ENCODE results near the gene GRIN2B.

The GRIN2B gene

GRCh38 chr12:13979772-13980378, 1.5 kb downstream of the GRIN2B start:
- no peak for TF ChIP-seq CTCF (IDR thresholded peaks at IDR 0.05)
- no peak for DNase-seq
- Mint-ChIP-seq H3K27me3 (ENCODE audit: low read depth, poor library complexity) (peaks cover 99% of the 10 kb centered on the region), H3K4me3 (peak overlapping the region; percentile 93), H3K9me3 (peaks cover 16% of the 10 kb centered on the region), H3K36me3 (ENCODE audit: low read depth) (no peaks in the 10 kb centered on the region), H3K4me1 (peaks cover 21% of the 10 kb centered on the region), H3K27ac (no peak overlapping the region)

- Mint-ChIP-seq H3K36me3 (ENCODE audit: low read depth) (no peaks in the 10 kb centered on the region), H3K4me3 (peak overlapping the region; percentile 93), H3K27ac (no peak overlapping the region), H3K9me3 (peaks cover 16% of the 10 kb centered on the region), H3K4me1 (peaks cover 21% of the 10 kb centered on the region), H3K27me3 (ENCODE audit: low read depth, poor library complexity) (peaks cover 98% of the 10 kb centered on the region)
- DNase-seq: no peak
- no peak for TF ChIP-seq CTCF (IDR thresholded peaks at IDR 0.05)
Measured at GRCh38 chr12:13978876-13979275, 2.5 kb downstream of the GRIN2B start.

GRCh38 chr12:13976880-13977279, 4.5 kb downstream of the GRIN2B start:
- no peaks in the 10 kb centered on the region for H3K36me3 Mint-ChIP-seq (ENCODE audit: low read depth)
- H3K4me1 Mint-ChIP-seq: peaks cover 21% of the 10 kb centered on the region
- no peaks in the 10 kb centered on the region for H3K9me3 Mint-ChIP-seq
- peaks cover 83% of the 10 kb centered on the region for H3K27me3 Mint-ChIP-seq (ENCODE audit: low read depth, poor library complexity)
- no peak for DNase-seq
- no peak overlapping the region for H3K27ac Mint-ChIP-seq
- H3K4me3 Mint-ChIP-seq: no peak overlapping the region
- no peak for TF ChIP-seq CTCF (IDR thresholded peaks at IDR 0.05)

- Mint-ChIP-seq H3K36me3 (ENCODE audit: low read depth) (no peaks in the 10 kb centered on the region), H3K9me3 (no peaks in the 10 kb centered on the region), H3K4me3 (no peak overlapping the region), H3K27ac (no peak overlapping the region), H3K4me1 (peaks cover 19% of the 10 kb centered on the region), H3K27me3 (ENCODE audit: low read depth, poor library complexity) (peaks cover 76% of the 10 kb centered on the region)
- TF ChIP-seq CTCF (IDR thresholded peaks at IDR 0.05): no peak
- no peak for DNase-seq
Measured at GRCh38 chr12:13976028-13976584, 5.3 kb downstream of the GRIN2B start.

- DNase-seq: no peak
- Mint-ChIP-seq H3K9me3 (no peaks in the 10 kb centered on the region), H3K27me3 (ENCODE audit: low read depth, poor library complexity) (peaks cover 62% of the 10 kb centered on the region), H3K4me3 (no peak overlapping the region), H3K27ac (no peak overlapping the region), H3K36me3 (ENCODE audit: low read depth) (no peaks in the 10 kb centered on the region), H3K4me1 (peaks cover 13% of the 10 kb centered on the region)
- TF ChIP-seq CTCF (IDR thresholded peaks at IDR 0.05): no peak
Measured at GRCh38 chr12:13973996-13974395, 7.4 kb downstream of the GRIN2B start.

DNA sequence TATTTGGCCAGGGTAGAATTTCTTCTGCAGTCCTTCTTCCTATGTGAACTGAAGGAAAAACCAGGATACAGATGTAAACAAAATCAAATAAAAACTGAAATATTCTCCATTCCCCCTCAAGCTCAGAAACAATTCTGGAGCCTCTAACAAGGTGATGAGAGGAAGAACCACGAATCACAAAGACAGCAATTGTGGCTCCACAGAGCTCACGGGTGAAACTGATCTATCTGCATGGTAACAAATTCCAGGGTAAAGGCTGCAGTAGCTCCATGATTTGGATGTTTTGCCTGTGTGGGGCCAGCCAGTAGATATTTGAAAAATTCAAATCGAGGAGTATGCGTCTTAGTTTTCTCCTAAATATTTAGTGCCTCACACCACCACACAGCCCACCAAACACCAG, 10.6 kb downstream of the GRIN2B start:
- no peaks in the 10 kb centered on the region for H3K36me3 Mint-ChIP-seq (ENCODE audit: low read depth)
- H3K27me3 Mint-ChIP-seq (ENCODE audit: low read depth, poor library complexity): peaks cover 38% of the 10 kb centered on the region
- TF ChIP-seq CTCF (IDR thresholded peaks at IDR 0.05): no peak
- DNase-seq: no peak
- H3K4me3 Mint-ChIP-seq: no peak overlapping the region
- H3K27ac Mint-ChIP-seq: no peak overlapping the region
- H3K9me3 Mint-ChIP-seq: no peaks in the 10 kb centered on the region
- peaks cover 8% of the 10 kb centered on the region for H3K4me1 Mint-ChIP-seq

Measured in nephron progenitor cell (in vitro differentiated cells).